GM19238 (cell line): ENCODE measurements around the gene FUT9.
"Not testable (repeated sequence)": the region's sequence is repeated elsewhere in the genome, so short reads cannot be mapped to it uniquely, and the experiment has no call there.

ENCODE experiments used
- DNase-seq: peaks from one replicate; pipeline ENCODE4 v3.0.0; 2011; ENCODE audit warnings: low spot score; ENCODE audit not compliant: insufficient read length

FUT9 gene

GRCh38 chr6:96184798-96185197 is 169.0 kb downstream of the FUT9 start:
- DNase-seq = no peak

GRCh38 chr6:96186094-96186493 is 170.3 kb downstream of the FUT9 start:
- DNase-seq = no peak

- no peak for DNase-seq
Observed at GRCh38 chr6:96186516-96187195, 170.9 kb downstream of the FUT9 start.

- no peak for DNase-seq
Observed at GRCh38 chr6:96194675-96195074, 178.9 kb downstream of the FUT9 start.

GRCh38 chr6:96195272-96195671 is 179.5 kb downstream of the FUT9 start:
- no peak for DNase-seq

GRCh38 chr6:96196633-96197032 is 180.9 kb downstream of the FUT9 start:
- no peak for DNase-seq

- no peak for DNase-seq
Observed at GRCh38 chr6:96197241-96197640, 181.5 kb downstream of the FUT9 start.

- no peak for DNase-seq
Observed at GRCh38 chr6:96202571-96202970, 186.8 kb downstream of the FUT9 start.

- no peak for DNase-seq
Observed at GRCh38 chr6:96211341-96211740, 195.6 kb downstream of the FUT9 start.

- no peak for DNase-seq
Observed at GRCh38 chr6:96212066-96212465, 196.3 kb downstream of the FUT9 start.

- DNase-seq = no peak
Observed at GRCh38 chr6:96213784-96214183, 198.0 kb downstream of the FUT9 start.

- no peak for DNase-seq
Observed at GRCh38 chr6:96223695-96224094, 207.9 kb downstream of the FUT9 start.

GRCh38 chr6:96227135-96227534 is 211.4 kb downstream of the FUT9 start:
- no peak for DNase-seq

- no peak for DNase-seq
Observed at GRCh38 chr6:96234444-96234843, 218.7 kb downstream of the FUT9 start.

- no peak for DNase-seq
Observed at GRCh38 chr6:96235927-96236326, 220.2 kb downstream of the FUT9 start.

GRCh38 chr6:96236471-96236870 is 220.7 kb downstream of the FUT9 start:
- no peak for DNase-seq

GRCh38 chr6:96237638-96238347 is 222.0 kb downstream of the FUT9 start:
- DNase-seq = no peak

- DNase-seq = no peak
Observed at GRCh38 chr6:96246563-96246962, 230.8 kb downstream of the FUT9 start.

GRCh38 chr6:96249755-96250154 is 234.0 kb downstream of the FUT9 start:
- no peak for DNase-seq

GRCh38 chr6:96257751-96258150 is 242.0 kb downstream of the FUT9 start:
- no peak for DNase-seq

- DNase-seq = not testable (repeated sequence)
Observed at GRCh38 chr6:96260787-96261430, 245.1 kb downstream of the FUT9 start.
